Activated T-cell treated with anti-CD3 and anti-CD28 coated beads, Interleukin-2, amount 50 U/mL, for 4 hours (primary cell): ENCODE data around the gene SOD2. TPM values are rescaled to one million over a fixed set of nuclear protein-coding genes. Genes with fewer than 3 reads are reported as not detected.
A peak's percentile ranks its signal among the peaks of the same experiment; 100 is the strongest.
"Not testable (repeated sequence)": the region's sequence is repeated elsewhere in the genome, so short reads cannot be mapped to it uniquely, and the experiment has no call there.

ENCODE experiments used
- ATAC-seq, 2 donors: fragments of 200-7000 bp; cut with Tn5 transposase; one replicate each; pipeline ENCODE4 v1.10.0; 2021
- DNase-seq: peaks from one replicate; pipeline ENCODE4 v3.0.0-alpha.2; 2020
- H3K27me3 Mint-ChIP-seq: one replicate; pipeline ENCODE4 v1.8.0; 2021; ENCODE audit warnings: low read depth, mixed read lengths
- H3K36me3 Mint-ChIP-seq: one replicate; pipeline ENCODE4 v1.8.0; 2022; ENCODE audit warnings: mixed read lengths; ENCODE audit not compliant: insufficient read depth
- H3K4me1 Mint-ChIP-seq: one replicate; pipeline ENCODE4 v1.8.0; 2021; ENCODE audit warnings: low read depth, mixed read lengths
- H3K4me3 Mint-ChIP-seq: one replicate; pipeline ENCODE4 v1.8.0; 2021; ENCODE audit warnings: mild to moderate bottlenecking, moderate library complexity, mixed read lengths
- H3K9me3 Mint-ChIP-seq: one replicate; pipeline ENCODE4 v1.8.0; 2021; ENCODE audit warnings: mixed read lengths
- total RNA-seq, 3 donors: library from RNA; stranded (reverse); gene quantifications; one replicate each; pipeline ENCODE4 v1.2.1, GENCODE V29; 2021

SOD2 gene
- total RNA-seq, 3 donors from 2014 or later, result 116 to 147 (median 133) TPM

DNA sequence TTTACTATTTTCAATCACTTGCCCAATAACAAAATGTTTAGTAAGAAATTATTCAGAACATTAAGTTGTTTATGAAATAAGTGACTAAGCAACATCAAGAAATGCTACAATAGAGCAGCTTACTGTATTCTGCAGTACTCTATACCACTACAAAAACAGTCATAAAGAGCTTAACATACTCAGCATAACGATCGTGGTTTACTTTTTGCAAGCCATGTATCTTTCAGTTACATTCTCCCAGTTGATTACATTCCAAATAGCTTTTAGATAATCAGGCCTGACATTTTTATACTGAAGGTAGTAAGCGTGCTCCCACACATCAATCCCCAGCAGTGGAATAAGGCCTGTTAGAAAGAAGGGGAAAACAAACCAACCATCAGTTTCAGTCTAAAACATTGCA lies 10.7 kb downstream of the SOD2 start:
- Mint-ChIP-seq H3K4me3 (no peak overlapping the region), H3K9me3 (no peaks in the 10 kb centered on the region), H3K36me3 (peaks cover 36% of the 10 kb centered on the region), H3K4me1 (peaks cover 36% of the 10 kb centered on the region), H3K27me3 (no peaks in the 10 kb centered on the region)
- ATAC-seq (peak in 1 of 2 donors; percentile 34), DNase-seq (no peak)

DNA sequence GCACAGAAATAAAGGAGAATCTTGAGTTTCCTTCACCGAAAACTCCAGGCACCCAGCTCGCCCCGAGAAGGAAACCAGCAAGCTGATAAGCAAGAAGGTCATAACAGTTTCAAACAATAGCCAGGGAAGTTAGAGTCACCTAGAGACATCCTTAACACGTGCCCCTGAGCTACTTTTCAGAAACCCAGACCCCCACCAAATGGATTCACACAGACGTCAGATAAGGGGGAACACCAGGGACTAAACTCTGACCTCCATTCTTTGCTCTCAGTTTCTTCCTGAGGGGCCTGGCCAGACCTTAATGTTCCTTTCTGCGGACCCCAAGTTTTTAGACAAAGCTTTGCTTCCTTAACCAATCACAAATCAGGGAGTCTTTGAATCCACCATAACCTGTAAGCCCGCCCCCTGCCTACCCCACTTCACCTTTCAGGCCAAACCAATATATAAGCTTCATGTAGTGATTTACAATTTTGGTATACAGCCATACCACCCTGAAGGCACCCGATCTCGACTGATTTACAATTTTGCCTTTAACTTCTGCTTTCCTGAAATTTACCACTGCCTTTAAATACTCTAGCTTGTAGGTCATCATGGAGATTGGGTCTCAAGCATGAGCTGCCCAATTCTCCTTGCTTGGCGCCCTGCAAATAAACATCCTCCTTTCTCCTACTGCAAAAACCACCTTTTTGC lies 11.7 kb downstream of the SOD2 start:
- DNase-seq (no peak), ATAC-seq (no peak)
- Mint-ChIP-seq H3K9me3 (no peaks in the 10 kb centered on the region), H3K27me3 (no peaks in the 10 kb centered on the region), H3K36me3 (peaks cover 33% of the 10 kb centered on the region), H3K4me1 (peaks cover 30% of the 10 kb centered on the region), H3K4me3 (no peak overlapping the region)

DNA sequence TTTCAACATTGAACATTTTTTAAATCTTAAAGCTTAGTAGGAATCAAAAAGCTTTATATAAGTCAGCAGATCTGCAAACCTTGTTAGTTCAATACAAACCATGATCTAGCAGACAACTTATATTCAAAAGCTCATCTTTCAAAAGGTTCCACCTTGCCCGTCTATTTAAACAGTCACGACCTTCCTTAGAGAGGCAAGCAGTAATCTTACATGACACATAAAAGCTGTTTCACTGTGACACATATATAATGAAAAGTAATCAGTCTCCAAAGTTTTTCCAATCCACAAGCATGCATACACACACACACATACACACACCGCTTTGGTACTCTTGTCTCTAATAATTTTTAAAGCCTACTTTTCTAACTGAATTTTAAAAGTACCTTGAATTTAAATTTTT lies 12.9 kb downstream of the SOD2 start:
- H3K4me3 Mint-ChIP-seq, result no peak overlapping the region
- H3K4me1 Mint-ChIP-seq, result peaks cover 25% of the 10 kb centered on the region
- no peak for DNase-seq
- H3K36me3 Mint-ChIP-seq, result peaks cover 31% of the 10 kb centered on the region
- H3K27me3 Mint-ChIP-seq, result no peaks in the 10 kb centered on the region
- ATAC-seq, result peak; percentile 33 to 35
- no peaks in the 10 kb centered on the region for H3K9me3 Mint-ChIP-seq

DNA sequence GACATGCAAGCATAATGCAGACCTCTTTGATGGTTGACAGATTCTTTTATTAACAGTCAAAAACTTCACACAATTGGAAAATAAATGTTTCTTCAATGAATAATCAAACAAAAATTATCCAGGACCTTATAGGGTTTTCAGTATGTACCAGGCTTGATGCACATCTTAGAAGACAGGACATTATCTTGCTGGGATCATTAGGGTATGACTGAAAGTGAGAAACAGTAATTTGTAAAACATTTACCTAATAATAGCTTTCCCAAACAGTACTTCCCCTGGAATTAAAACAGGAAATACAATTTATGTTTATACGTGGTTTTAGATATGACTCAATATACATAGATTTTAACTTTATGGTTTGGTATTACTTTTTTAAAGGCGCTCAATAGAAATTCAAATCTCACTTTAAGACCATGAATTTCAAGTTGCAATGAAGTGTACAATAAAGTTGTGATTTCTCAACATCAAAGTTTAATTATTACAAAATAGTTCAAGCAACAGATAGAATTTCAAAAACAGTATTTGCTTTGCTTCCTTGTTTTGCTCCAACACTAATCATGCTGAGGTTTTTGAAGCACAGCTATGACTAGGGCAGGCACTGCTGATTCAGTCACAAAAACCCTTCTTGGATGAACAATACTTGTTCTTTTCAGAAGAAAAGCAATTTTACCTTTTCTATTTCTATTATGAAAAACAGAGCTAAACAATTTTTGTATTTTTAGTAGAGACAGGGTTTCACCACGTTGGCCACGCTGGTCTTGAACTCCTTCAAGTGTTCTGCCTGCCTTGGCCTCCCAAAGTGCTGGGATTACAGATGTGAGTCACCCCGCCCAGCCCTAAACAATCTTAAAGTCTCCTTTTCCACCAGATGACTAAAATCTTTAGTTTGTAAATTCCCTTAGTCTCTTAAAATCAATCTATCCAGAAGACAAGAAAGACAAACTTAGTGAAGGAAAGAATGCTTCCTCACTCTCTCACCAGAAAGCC lies 13.7 kb downstream of the SOD2 start:
- H3K36me3 Mint-ChIP-seq, result peaks cover 32% of the 10 kb centered on the region
- peaks cover 25% of the 10 kb centered on the region for H3K4me1 Mint-ChIP-seq
- no peak overlapping the region for H3K4me3 Mint-ChIP-seq
- DNase-seq, result no peak
- ATAC-seq, result peak; percentile 71 to 74
- H3K27me3 Mint-ChIP-seq, result no peaks in the 10 kb centered on the region
- H3K9me3 Mint-ChIP-seq, result no peaks in the 10 kb centered on the region

DNA sequence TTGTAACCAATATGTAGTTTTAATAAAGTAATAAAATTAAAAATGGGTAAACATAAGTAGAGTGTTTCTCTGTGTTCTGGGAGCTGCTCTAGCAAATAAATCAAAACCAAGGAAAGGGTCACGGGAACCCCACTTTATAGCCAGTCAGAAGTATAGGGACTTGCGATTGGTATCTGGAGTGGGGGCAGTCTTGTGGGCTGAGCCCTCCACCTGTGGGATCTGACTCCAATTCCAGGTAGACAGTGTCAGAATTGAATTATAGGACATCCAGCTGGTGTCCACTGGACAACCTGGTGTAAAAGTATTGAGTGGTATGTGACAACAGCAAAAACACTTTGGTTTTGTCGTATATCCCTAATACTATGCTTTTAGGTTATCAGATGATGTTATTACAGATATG lies 14.5 kb downstream of the SOD2 start:
- H3K36me3 Mint-ChIP-seq, result peaks cover 35% of the 10 kb centered on the region
- DNase-seq (no peak), ATAC-seq (no peak)
- no peaks in the 10 kb centered on the region for H3K9me3 Mint-ChIP-seq
- H3K4me3 Mint-ChIP-seq, result no peak overlapping the region
- H3K4me1 Mint-ChIP-seq, result peaks cover 25% of the 10 kb centered on the region
- H3K27me3 Mint-ChIP-seq, result no peaks in the 10 kb centered on the region

DNA sequence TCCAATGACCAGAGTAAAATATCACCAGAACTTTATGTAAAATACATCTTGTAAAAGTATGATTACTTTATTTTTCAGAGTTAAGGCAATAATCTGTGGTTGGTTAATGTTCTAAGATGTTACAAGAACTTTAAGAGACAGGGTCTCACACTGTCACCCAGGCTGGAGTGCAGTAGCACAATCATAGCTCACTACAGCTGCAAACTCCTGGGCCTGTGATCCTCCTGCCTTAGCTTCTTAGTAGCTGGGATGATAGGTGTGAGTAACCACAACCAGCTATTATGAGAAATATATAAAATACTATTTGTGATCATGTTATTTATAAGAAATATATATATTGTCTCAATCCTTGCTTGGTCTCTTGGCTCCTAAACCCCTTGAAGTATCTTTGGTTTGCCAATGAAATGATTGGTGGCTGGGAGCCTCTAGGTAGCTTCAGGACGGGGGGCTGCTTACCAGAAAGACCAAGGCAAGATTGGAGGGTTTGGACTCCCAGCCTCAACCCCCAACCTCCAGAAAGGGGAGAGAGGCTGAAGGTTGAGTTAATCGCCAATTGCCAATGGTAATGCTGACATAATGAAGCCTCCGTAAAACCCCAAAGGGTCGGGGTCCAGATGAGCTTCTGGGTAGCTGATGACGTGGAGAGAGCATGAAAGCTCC lies 15.4 kb downstream of the SOD2 start:
- Mint-ChIP-seq H3K4me1 (peaks cover 25% of the 10 kb centered on the region), H3K27me3 (no peaks in the 10 kb centered on the region), H3K4me3 (no peak overlapping the region), H3K9me3 (no peaks in the 10 kb centered on the region), H3K36me3 (peaks cover 36% of the 10 kb centered on the region)
- ATAC-seq (no peak), DNase-seq (no peak)

DNA sequence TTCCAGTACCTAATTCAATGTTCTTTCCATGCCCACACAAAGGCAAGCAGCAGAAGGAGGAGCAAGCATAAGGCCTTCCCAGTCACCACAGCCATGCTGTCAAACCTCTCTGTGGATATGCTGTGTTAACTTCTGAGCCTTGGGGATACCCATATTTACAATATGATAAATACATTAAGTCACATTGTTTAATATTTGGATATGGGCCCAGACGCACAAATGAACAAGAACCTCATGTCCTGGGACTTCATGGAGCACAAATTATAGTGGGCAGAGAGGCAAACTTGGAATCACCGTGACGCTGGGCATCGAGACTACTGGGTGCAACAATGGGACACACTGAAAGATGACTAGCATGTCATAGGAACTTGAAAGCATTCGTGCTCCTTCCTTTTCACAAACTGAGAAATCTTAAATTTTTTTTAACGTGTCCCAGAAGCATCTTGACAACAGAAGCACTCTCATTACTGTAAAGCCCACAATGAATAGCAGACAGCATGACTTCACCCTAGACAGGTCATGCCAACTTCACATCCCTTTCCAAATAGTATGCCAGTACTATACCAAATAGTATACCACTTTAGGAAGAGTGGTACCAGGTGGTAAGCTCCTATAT lies 16.0 kb downstream of the SOD2 start:
- no peak overlapping the region for H3K4me3 Mint-ChIP-seq
- H3K4me1 Mint-ChIP-seq, result peaks cover 21% of the 10 kb centered on the region
- ATAC-seq (no peak), DNase-seq (no peak)
- H3K27me3 Mint-ChIP-seq, result no peaks in the 10 kb centered on the region
- peaks cover 40% of the 10 kb centered on the region for H3K36me3 Mint-ChIP-seq
- H3K9me3 Mint-ChIP-seq, result peaks cover under 1% of the 10 kb centered on the region

DNA sequence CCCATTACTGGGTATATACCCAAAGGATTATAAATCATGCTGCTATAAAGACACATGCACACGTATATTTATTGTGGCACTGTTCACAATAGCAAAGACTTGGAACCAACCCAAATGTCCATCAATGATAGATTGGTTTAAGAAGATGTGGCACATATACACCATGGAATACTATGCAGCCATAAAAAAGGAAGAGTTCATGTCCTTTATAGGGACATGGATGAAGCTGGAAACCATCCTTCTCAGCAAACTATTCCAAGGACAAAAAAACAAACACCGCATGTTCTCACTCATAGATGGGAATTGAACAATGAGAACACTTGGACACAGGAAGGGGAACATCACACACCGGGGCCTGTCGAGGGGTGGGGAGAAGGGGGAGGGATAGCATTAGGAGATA lies 16.8 kb downstream of the SOD2 start:
- not testable (repeated sequence) for H3K27me3 Mint-ChIP-seq
- Mint-ChIP-seq H3K4me1 (peaks cover 18% of the 10 kb centered on the region), H3K36me3 (peaks cover 41% of the 10 kb centered on the region)

DNA sequence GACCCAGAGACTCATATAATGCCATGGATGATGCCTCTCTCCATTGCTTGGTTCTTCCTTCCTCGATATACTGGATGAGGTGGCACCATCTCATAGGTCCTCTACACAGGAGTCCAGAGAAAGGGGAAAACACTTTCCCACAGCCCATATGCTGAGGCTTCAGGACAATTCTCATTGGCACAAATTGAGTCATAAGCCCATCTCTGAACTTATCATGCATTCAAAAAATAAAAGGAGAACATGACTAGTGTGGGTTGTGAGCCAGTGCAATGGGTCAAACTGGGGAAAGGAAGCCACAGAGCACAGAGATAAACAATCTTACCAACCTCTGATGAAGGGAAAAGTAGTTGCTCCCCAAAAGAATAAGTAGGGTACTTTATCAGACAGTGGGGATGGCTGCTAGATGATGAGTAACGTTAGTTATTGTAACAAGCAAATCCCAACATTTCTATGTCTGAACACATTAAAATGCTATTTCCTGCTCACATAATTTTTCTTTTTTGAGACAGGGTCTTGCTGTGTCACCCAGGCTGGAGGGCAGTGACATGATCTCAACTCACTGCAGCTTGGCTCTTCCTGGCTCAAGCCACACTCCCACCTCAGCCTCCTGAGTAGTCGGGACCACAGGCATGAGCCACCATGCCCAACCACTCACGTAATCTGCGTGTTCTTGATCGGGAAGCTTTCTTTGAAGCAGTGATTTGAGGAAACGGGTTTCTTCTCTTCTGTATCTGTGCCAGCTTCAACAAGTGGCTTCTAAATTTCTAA lies 27.0 kb downstream of the SOD2 start:
- Mint-ChIP-seq H3K36me3 (peaks cover 26% of the 10 kb centered on the region), H3K9me3 (no peaks in the 10 kb centered on the region), H3K27me3 (no peaks in the 10 kb centered on the region), H3K4me1 (no peaks in the 10 kb centered on the region), H3K4me3 (no peak overlapping the region)
- no peak for DNase-seq
- ATAC-seq, result no peak

More for the DNA sequence above, 16.8 kb downstream of the SOD2 start:
- ATAC-seq, H3K4me3 Mint-ChIP-seq, DNase-seq, H3K9me3 Mint-ChIP-seq: not testable (repeated sequence)

DNA sequence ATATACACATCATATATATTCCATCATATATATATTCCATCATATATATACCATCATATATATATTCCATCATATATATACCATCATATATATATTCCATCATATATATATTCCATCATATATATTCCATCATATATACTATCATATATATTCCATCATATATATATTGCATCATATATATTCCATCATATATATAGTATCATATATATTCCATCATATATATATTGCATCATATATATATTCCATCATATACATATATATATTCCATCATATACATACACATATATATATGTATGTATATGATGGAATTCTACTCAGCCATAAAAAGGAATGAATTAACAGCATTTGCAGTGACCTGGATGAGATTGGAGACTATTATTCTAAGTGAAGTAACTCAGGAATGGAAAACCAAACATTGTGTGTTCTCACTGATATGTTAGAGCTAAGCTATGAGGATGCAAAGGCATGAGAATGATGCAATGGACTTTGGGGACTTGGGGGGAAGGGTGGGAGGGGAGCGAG lies 29.6 kb downstream of the SOD2 start:
- H3K9me3 Mint-ChIP-seq, H3K27me3 Mint-ChIP-seq, H3K4me3 Mint-ChIP-seq, DNase-seq, ATAC-seq, H3K4me1 Mint-ChIP-seq: not testable (repeated sequence)
- H3K36me3 Mint-ChIP-seq, result peaks cover 25% of the 10 kb centered on the region

DNA sequence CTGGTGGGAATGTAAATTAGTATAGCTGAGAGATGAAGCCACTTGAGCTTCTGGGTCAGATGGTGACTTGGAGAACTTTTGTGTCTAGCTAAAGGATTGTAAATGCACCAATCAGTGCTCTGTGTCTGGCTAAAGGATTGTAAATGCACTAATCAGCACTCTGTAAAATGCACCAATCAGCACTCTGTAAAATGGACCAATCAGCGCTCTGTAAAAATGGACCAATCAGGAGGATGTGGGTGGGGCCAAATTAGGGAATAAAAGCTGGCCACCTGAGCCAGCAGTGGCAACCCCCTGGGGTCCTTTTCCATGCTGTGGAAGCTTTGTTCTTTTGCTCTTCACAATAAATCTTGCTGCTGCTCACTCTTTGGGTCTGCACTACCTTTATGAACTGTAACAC lies 31.1 kb downstream of the SOD2 start:
- H3K9me3 Mint-ChIP-seq, ATAC-seq, DNase-seq, H3K27me3 Mint-ChIP-seq, H3K4me1 Mint-ChIP-seq, H3K4me3 Mint-ChIP-seq: not testable (repeated sequence)
- peaks cover 29% of the 10 kb centered on the region for H3K36me3 Mint-ChIP-seq

DNA sequence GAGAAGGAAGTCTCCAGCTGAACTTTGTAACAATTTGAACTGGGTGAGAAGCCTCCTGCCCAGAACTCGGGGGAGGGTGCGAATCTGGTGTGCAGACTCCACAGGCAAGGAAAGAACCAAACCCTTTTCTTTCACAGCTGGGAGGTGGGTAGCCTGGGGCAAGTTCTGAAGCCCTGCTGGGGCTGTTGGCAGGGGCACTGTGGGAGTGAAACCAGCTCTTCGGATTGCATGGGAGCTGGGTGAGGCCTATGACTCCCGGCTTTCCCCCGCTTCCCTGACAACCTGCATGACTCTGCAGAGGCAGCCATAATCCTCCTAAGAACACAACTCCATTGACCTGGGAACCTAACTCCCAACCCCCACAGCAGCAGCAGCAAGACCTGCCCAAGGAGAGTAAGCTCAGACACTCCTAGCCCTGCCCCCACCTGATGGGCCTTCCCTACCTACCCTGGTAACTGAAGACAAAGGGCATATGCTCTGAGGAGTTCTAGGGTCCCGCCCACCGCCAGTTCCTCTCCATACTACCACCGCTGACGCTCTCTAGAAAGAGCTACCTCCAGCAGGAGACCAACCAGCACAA lies 37.5 kb downstream of the SOD2 start:
- peaks cover 6% of the 10 kb centered on the region for H3K9me3 Mint-ChIP-seq
- DNase-seq, result no peak
- no peak overlapping the region for H3K4me3 Mint-ChIP-seq
- ATAC-seq, result no peak
- no peaks in the 10 kb centered on the region for H3K27me3 Mint-ChIP-seq
- H3K36me3 Mint-ChIP-seq, result peaks cover 14% of the 10 kb centered on the region
- H3K4me1 Mint-ChIP-seq, result no peaks in the 10 kb centered on the region

DNA sequence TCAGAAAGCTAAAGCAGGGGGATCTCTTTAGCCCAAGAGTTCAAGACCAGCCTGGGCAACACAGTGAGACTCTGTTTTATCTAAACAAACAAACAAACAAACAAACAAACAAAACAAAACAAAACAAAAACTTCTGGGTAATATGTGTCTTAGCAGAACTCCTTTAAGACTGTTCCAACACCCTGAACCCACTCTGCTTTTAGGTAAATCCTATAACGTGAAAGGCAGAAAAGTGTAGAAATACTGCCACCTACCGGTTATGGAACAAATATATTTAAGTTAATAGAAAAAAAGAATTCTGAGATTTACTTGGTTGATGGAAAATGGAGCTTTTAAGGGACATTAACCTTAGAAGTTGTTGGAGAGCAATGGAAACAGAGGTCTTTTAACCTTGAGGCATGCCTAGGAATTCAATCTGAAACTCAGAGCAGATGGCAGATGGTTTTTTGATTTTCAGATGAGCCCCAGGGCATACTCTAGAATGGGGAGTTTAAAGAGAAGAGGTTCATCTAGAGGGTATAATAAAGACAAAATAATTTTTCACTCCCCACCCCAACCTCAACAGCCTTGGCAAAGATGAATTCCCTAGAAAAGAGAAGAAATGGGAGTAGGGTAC lies 38.5 kb downstream of the SOD2 start:
- no peaks in the 10 kb centered on the region for H3K27me3 Mint-ChIP-seq
- H3K36me3 Mint-ChIP-seq, result peaks cover 11% of the 10 kb centered on the region
- no peak for DNase-seq
- H3K4me1 Mint-ChIP-seq, result no peaks in the 10 kb centered on the region
- ATAC-seq, result peak in 1 of 2 donors; percentile 32
- no peak overlapping the region for H3K4me3 Mint-ChIP-seq
- peaks cover 6% of the 10 kb centered on the region for H3K9me3 Mint-ChIP-seq
